Esophagus mucosa (tissue), 1 donor: ENCODE data around the gene HEXD. TPM values are rescaled to one million over a fixed set of nuclear protein-coding genes. Genes with fewer than 3 reads are reported as not detected.

Experiments used
- total RNA-seq: library from RNA; stranded (reverse); gene quantifications from one replicate; pipeline ENCODE4 v1.2.4, GENCODE V29; 2023
- donor health status: DM: yes; HTN: yes; CAD: no.

Gene HEXD
- total RNA-seq, 1 donor from 2014 or later = 9.8 TPM

Other genes with a start within 250 kb of the HEXD start
- 23.2 TPM for gene CCDC57, start 205.5 kb upstream of the HEXD start, total RNA-seq
- 50.0 TPM for gene SLC16A3, start 189.3 kb upstream of the HEXD start, total RNA-seq
- gene CSNK1D, start 144.6 kb upstream of the HEXD start, total RNA-seq = 65.7 TPM
- gene CD7, start 100.7 kb upstream of the HEXD start, total RNA-seq = 0.80 TPM
- gene SECTM1, start 84.6 kb upstream of the HEXD start, total RNA-seq = 6.3 TPM
- gene TEX19, start 59.1 kb upstream of the HEXD start, total RNA-seq = not detected
- gene UTS2R, start 46.6 kb upstream of the HEXD start, total RNA-seq = not detected
- gene OGFOD3, start 239 bp downstream of the HEXD start, total RNA-seq = 20.7 TPM
- 43.5 TPM for gene CYBC1, start 32.4 kb downstream of the HEXD start, total RNA-seq
- 38.3 TPM for gene NARF, start 40.4 kb downstream of the HEXD start, total RNA-seq
- 34.2 TPM for gene FOXK2, start 101.4 kb downstream of the HEXD start, total RNA-seq
- 63.8 TPM for gene WDR45B, start 230.1 kb downstream of the HEXD start, total RNA-seq